ENCODE measurements around the gene NTN3.

The NTN3 gene

DNA sequence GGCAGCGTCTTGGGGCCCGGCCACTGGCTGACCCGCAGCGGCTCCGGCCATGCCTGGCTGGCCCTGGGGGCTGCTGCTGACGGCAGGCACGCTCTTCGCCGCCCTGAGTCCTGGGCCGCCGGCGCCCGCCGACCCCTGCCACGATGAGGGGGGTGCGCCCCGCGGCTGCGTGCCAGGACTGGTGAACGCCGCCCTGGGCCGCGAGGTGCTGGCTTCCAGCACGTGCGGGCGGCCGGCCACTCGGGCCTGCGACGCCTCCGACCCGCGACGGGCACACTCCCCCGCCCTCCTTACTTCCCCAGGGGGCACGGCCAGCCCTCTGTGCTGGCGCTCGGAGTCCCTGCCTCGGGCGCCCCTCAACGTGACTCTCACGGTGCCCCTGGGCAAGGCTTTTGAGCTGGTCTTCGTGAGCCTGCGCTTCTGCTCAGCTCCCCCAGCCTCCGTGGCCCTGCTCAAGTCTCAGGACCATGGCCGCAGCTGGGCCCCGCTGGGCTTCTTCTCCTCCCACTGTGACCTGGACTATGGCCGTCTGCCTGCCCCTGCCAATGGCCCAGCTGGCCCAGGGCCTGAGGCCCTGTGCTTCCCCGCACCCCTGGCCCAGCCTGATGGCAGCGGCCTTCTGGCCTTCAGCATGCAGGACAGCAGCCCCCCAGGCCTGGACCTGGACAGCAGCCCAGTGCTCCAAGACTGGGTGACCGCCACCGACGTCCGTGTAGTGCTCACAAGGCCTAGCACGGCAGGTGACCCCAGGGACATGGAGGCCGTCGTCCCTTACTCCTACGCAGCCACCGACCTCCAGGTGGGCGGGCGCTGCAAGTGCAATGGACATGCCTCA is 773 bp downstream of the NTN3 start:
- Histone ChIP-seq H3K4ac (ENCODE audit: low read depth in 1 of 2, low read length in 2 of 2) (peak overlapping the region in 1 of 2 experiments; percentile 81), H2BK120ac (ENCODE audit: low read depth, low read length) (no peak overlapping the region), H3K4me3 (ENCODE audit: insufficient read depth in 1 of 2, low read depth in 1 of 2, low read length in 2 of 2) (peak overlapping the region in 1 of 2 experiments; percentile 46), H3K14ac (ENCODE audit: low read length in 2 of 2) (no peak overlapping the region), H2BK15ac (ENCODE audit: low read depth, poor library complexity, severe bottlenecking) (peak overlapping the region; percentile 35), H3K4me1 (ENCODE audit: control insufficient read depth, insufficient read depth, low read depth, low read length) (peaks cover 68% of the 10 kb centered on the region), H3K27ac (ENCODE audit: low read length, poor library complexity, severe bottlenecking) (no peak overlapping the region), H3K4me2 (ENCODE audit: low read length, poor library complexity, severe bottlenecking) (peak overlapping the region; percentile 82), H4K8ac (ENCODE audit: low read length) (peak overlapping the region; percentile 72), H4K91ac (ENCODE audit: low read length) (peak overlapping the region; percentile 84), H2BK5ac (ENCODE audit: low read depth, low read length, poor library complexity, severe bottlenecking) (no peak overlapping the region), H3K79me1 (replicated peaks; ENCODE audit: low read length, poor library complexity, severe bottlenecking) (peaks cover 2% of the 10 kb centered on the region), H2BK12ac (ENCODE audit: low read length in 2 of 2) (peak overlapping the region in 1 of 2 experiments; percentile 67), H3K36me3 (ENCODE audit: control insufficient read depth in 1 of 2, insufficient read depth in 2 of 2, low read depth in 1 of 2, low read length in 2 of 2) (peaks cover 0 to 6% of the 10 kb centered on the region in 2 experiments), H3K9me3 (ENCODE audit: control insufficient read depth, low read length) (no peaks in the 10 kb centered on the region), H3K18ac (ENCODE audit: low read depth in 1 of 2, low read length in 2 of 2) (peak overlapping the region in 1 of 2 experiments; percentile 74), H3K23ac (ENCODE audit: low read length in 2 of 2) (no peak overlapping the region), H2AK5ac (ENCODE audit: low read length, severe bottlenecking) (no peak overlapping the region), H2AFZ (ENCODE audit: low read depth, low read length) (no peak overlapping the region), H3K27me3 (ENCODE audit: control insufficient read depth in 1 of 2, insufficient read depth in 1 of 2, low read length in 2 of 2) (peaks cover 23 to 36% of the 10 kb centered on the region in 2 experiments), H3K9ac (ENCODE audit: low read length) (no peak overlapping the region)
- 43% methylated on average over 61 of the region's 61 CpGs for WGBS
- no peak for DNase-seq

DNA sequence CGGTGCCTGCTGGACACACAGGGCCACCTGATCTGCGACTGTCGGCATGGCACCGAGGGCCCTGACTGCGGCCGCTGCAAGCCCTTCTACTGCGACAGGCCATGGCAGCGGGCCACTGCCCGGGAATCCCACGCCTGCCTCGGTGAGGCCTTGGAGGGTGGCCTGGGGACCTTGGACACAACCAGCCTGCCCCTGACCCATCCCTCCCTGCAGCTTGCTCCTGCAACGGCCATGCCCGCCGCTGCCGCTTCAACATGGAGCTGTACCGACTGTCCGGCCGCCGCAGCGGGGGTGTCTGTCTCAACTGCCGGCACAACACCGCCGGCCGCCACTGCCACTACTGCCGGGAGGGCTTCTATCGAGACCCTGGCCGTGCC is 1.4 kb downstream of the NTN3 start:
- Histone ChIP-seq H4K91ac (ENCODE audit: low read length) (no peak overlapping the region), H3K23ac (ENCODE audit: low read length in 2 of 2) (no peak overlapping the region), H2AFZ (ENCODE audit: low read depth, low read length) (no peak overlapping the region), H3K4ac (ENCODE audit: low read depth in 1 of 2, low read length in 2 of 2) (no peak overlapping the region), H2BK12ac (ENCODE audit: low read length in 2 of 2) (no peak overlapping the region), H4K8ac (ENCODE audit: low read length) (no peak overlapping the region), H3K9ac (ENCODE audit: low read length) (no peak overlapping the region), H3K4me1 (ENCODE audit: control insufficient read depth, insufficient read depth, low read depth, low read length) (peaks cover 65% of the 10 kb centered on the region), H3K9me3 (ENCODE audit: control insufficient read depth, low read length) (no peaks in the 10 kb centered on the region), H2BK5ac (ENCODE audit: low read depth, low read length, poor library complexity, severe bottlenecking) (no peak overlapping the region), H3K18ac (ENCODE audit: low read depth in 1 of 2, low read length in 2 of 2) (peak overlapping the region in 1 of 2 experiments; percentile 18), H2AK5ac (ENCODE audit: low read length, severe bottlenecking) (no peak overlapping the region), H3K4me3 (ENCODE audit: insufficient read depth in 1 of 2, low read depth in 1 of 2, low read length in 2 of 2) (no peak overlapping the region), H3K4me2 (ENCODE audit: low read length, poor library complexity, severe bottlenecking) (no peak overlapping the region), H2BK120ac (ENCODE audit: low read depth, low read length) (no peak overlapping the region), H3K36me3 (ENCODE audit: control insufficient read depth in 1 of 2, insufficient read depth in 2 of 2, low read depth in 1 of 2, low read length in 2 of 2) (peaks cover 0 to 6% of the 10 kb centered on the region in 2 experiments), H3K27ac (ENCODE audit: low read length, poor library complexity, severe bottlenecking) (no peak overlapping the region), H3K79me1 (replicated peaks; ENCODE audit: low read length, poor library complexity, severe bottlenecking) (peaks cover 4% of the 10 kb centered on the region), H3K14ac (ENCODE audit: low read length in 2 of 2) (no peak overlapping the region), H3K27me3 (ENCODE audit: control insufficient read depth in 1 of 2, insufficient read depth in 1 of 2, low read length in 2 of 2) (peaks cover 23 to 36% of the 10 kb centered on the region in 2 experiments), H2BK15ac (ENCODE audit: low read depth, poor library complexity, severe bottlenecking) (no peak overlapping the region)
- DNase-seq: no peak
- 95% methylated on average over 27 of the region's 27 CpGs for WGBS

DNA sequence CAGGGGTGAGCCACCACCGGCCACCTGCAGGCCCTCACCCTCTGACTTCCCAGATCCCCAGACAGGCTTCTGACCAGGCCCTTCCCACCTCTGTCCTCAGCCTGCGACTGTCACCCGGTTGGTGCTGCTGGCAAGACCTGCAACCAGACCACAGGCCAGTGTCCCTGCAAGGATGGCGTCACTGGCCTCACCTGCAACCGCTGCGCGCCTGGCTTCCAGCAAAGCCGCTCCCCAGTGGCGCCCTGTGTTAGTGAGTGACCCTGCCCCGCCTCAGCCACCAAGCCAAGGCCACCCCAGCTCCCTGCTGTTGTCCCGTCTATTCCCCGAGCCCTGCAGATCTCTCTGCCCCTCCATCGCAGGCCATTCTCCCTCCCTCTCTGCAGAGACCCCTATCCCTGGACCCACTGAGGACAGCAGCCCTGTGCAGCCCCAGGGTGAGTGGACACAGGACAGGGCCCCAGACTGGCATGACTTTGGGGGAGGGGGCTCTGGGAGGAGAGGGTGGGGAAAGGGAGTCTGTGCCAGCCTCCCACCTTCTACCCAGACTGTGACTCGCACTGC is 1.9 kb downstream of the NTN3 start:
- no peak overlapping the region for H2BK15ac ChIP-seq (ENCODE audit: low read depth, poor library complexity, severe bottlenecking)
- H3K27me3 ChIP-seq (ENCODE audit: control insufficient read depth in 1 of 2, insufficient read depth in 1 of 2, low read length in 2 of 2): peaks cover 23 to 36% of the 10 kb centered on the region in 2 experiments
- DNase-seq: no peak
- WGBS: 92% methylated on average over 14 of the region's 14 CpGs
- no peak overlapping the region for H2AK5ac ChIP-seq (ENCODE audit: low read length, severe bottlenecking)
- H3K9me3 ChIP-seq (ENCODE audit: control insufficient read depth, low read length): no peaks in the 10 kb centered on the region
- H3K23ac ChIP-seq (ENCODE audit: low read length in 2 of 2): no peak overlapping the region
- no peak overlapping the region for H2AFZ ChIP-seq (ENCODE audit: low read depth, low read length)
- H3K4ac ChIP-seq (ENCODE audit: low read depth in 1 of 2, low read length in 2 of 2): no peak overlapping the region
- H4K91ac ChIP-seq (ENCODE audit: low read length): no peak overlapping the region
- no peak overlapping the region for H3K9ac ChIP-seq (ENCODE audit: low read length)
- H3K18ac ChIP-seq (ENCODE audit: low read depth in 1 of 2, low read length in 2 of 2): no peak overlapping the region
- peak overlapping the region in 1 of 2 experiments; percentile 10 for H3K4me3 ChIP-seq (ENCODE audit: insufficient read depth in 1 of 2, low read depth in 1 of 2, low read length in 2 of 2)
- H3K14ac ChIP-seq (ENCODE audit: low read length in 2 of 2): no peak overlapping the region
- no peak overlapping the region for H3K4me2 ChIP-seq (ENCODE audit: low read length, poor library complexity, severe bottlenecking)
- H3K4me1 ChIP-seq (ENCODE audit: control insufficient read depth, insufficient read depth, low read depth, low read length): peaks cover 60% of the 10 kb centered on the region
- H2BK5ac ChIP-seq (ENCODE audit: low read depth, low read length, poor library complexity, severe bottlenecking): no peak overlapping the region
- H2BK12ac ChIP-seq (ENCODE audit: low read length in 2 of 2): no peak overlapping the region
- no peak overlapping the region for H3K27ac ChIP-seq (ENCODE audit: low read length, poor library complexity, severe bottlenecking)
- no peak overlapping the region for H2BK120ac ChIP-seq (ENCODE audit: low read depth, low read length)
- H3K36me3 ChIP-seq (ENCODE audit: control insufficient read depth in 1 of 2, insufficient read depth in 2 of 2, low read depth in 1 of 2, low read length in 2 of 2): peaks cover 0 to 6% of the 10 kb centered on the region in 2 experiments
- H4K8ac ChIP-seq (ENCODE audit: low read length): no peak overlapping the region
- peaks cover 9% of the 10 kb centered on the region for H3K79me1 ChIP-seq (replicated peaks; ENCODE audit: low read length, poor library complexity, severe bottlenecking)

DNA sequence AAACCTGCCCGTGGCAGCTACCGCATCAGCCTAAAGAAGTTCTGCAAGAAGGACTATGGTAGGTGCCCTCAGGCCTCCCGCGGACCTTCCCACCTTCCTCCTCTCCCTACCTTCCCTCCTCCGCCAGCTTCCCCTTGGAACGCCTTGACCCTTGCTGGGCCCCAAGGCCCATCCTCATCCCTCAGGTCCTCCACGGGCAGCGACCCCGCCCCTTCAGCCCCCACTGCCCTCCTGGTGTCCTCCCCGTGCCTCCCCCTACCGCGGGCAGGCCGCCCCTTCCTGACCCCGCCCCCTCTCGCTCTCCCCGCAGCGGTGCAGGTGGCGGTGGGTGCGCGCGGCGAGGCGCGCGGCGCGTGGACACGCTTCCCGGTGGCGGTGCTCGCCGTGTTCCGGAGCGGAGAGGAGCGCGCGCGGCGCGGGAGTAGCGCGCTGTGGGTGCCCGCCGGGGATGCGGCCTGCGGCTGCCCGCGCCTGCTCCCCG is 2.4 kb downstream of the NTN3 start:
- peaks cover 14% of the 10 kb centered on the region for H3K79me1 ChIP-seq (replicated peaks; ENCODE audit: low read length, poor library complexity, severe bottlenecking)
- no peak overlapping the region for H2BK12ac ChIP-seq (ENCODE audit: low read length in 2 of 2)
- no peak overlapping the region for H3K4ac ChIP-seq (ENCODE audit: low read depth in 1 of 2, low read length in 2 of 2)
- no peak overlapping the region for H2BK120ac ChIP-seq (ENCODE audit: low read depth, low read length)
- DNase-seq: no peak
- H3K9ac ChIP-seq (ENCODE audit: low read length): no peak overlapping the region
- no peak overlapping the region for H2BK5ac ChIP-seq (ENCODE audit: low read depth, low read length, poor library complexity, severe bottlenecking)
- peaks cover 55% of the 10 kb centered on the region for H3K4me1 ChIP-seq (ENCODE audit: control insufficient read depth, insufficient read depth, low read depth, low read length)
- no peaks in the 10 kb centered on the region for H3K9me3 ChIP-seq (ENCODE audit: control insufficient read depth, low read length)
- peaks cover 23 to 36% of the 10 kb centered on the region in 2 experiments for H3K27me3 ChIP-seq (ENCODE audit: control insufficient read depth in 1 of 2, insufficient read depth in 1 of 2, low read length in 2 of 2)
- peak overlapping the region in 1 of 2 experiments; percentile 77 for H3K4me3 ChIP-seq (ENCODE audit: insufficient read depth in 1 of 2, low read depth in 1 of 2, low read length in 2 of 2)
- no peak overlapping the region for H2AK5ac ChIP-seq (ENCODE audit: low read length, severe bottlenecking)
- 22% methylated on average over 14 of the region's 49 CpGs for WGBS
- H3K4me2 ChIP-seq (ENCODE audit: low read length, poor library complexity, severe bottlenecking): peak overlapping the region; percentile 91
- H4K8ac ChIP-seq (ENCODE audit: low read length): no peak overlapping the region
- no peak overlapping the region for H2AFZ ChIP-seq (ENCODE audit: low read depth, low read length)
- no peak overlapping the region for H3K27ac ChIP-seq (ENCODE audit: low read length, poor library complexity, severe bottlenecking)
- no peak overlapping the region for H2BK15ac ChIP-seq (ENCODE audit: low read depth, poor library complexity, severe bottlenecking)
- H3K18ac ChIP-seq (ENCODE audit: low read depth in 1 of 2, low read length in 2 of 2): peak overlapping the region in 1 of 2 experiments; percentile 23
- H4K91ac ChIP-seq (ENCODE audit: low read length): no peak overlapping the region
- peaks cover 0 to 6% of the 10 kb centered on the region in 2 experiments for H3K36me3 ChIP-seq (ENCODE audit: control insufficient read depth in 1 of 2, insufficient read depth in 2 of 2, low read depth in 1 of 2, low read length in 2 of 2)
- H3K14ac ChIP-seq (ENCODE audit: low read length in 2 of 2): peak overlapping the region in 1 of 2 experiments; percentile 44
- no peak overlapping the region for H3K23ac ChIP-seq (ENCODE audit: low read length in 2 of 2)

Measured in mesenchymal stem cell (in vitro differentiated cells and primary cell).